ENCODE measurements around the gene TRMO.

The TRMO gene

DNA sequence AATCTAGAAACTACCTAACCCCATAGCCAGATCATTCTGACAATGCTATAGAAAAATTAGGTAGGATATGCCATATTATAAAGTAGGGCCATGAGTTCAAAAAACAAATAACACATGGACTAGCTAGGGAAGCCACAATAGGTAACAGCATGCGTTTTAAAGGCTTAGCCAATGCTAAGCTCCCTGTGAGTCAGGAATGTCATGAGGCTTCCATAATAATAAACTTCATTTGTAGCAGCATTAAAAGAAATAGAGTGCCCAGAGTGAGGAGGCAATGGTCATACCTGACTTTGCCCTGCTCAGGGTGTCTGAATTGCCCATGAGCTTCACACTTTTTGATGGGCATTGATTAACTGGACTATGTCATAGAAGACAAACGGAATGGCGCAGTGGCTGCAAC, 53.4 kb downstream of the TRMO start:
- no peak for TF ChIP-seq ZFX (IDR thresholded peaks at IDR 0.05; ENCODE audit: borderline replicate concordance)
- TF ChIP-seq, protein P1, sequence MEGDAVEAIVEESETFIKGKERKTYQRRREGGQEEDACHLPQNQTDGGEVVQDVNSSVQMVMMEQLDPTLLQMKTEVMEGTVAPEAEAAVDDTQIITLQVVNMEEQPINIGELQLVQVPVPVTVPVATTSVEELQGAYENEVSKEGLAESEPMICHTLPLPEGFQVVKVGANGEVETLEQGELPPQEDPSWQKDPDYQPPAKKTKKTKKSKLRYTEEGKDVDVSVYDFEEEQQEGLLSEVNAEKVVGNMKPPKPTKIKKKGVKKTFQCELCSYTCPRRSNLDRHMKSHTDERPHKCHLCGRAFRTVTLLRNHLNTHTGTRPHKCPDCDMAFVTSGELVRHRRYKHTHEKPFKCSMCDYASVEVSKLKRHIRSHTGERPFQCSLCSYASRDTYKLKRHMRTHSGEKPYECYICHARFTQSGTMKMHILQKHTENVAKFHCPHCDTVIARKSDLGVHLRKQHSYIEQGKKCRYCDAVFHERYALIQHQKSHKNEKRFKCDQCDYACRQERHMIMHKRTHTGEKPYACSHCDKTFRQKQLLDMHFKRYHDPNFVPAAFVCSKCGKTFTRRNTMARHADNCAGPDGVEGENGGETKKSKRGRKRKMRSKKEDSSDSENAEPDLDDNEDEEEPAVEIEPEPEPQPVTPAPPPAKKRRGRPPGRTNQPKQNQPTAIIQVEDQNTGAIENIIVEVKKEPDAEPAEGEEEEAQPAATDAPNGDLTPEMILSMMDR (IDR thresholded peaks at IDR 0.05): no peak
- H3K27ac ChIP-seq: no peak overlapping the region

DNA sequence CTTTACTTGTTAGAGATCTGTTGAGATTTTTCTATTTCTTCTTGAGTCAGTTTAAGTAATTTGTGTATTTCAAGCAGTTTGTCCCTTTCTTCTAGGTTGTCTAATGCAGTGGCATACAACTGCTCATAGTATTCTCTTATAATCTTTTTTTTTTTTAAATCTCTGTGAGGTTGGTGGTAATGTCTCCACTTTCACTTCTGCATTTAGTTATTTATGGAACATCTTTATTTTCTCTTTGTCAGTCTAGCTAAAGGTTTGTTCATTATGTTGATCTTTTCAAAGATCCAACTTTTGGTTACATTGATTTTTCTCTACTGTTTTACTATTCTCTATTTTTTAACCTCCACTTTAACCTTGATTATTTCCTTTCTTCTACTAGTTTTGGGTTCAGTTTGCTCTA, 55.5 kb downstream of the TRMO start:
- H3K27ac ChIP-seq: no peak overlapping the region
- TF ChIP-seq ZFX (IDR thresholded peaks at IDR 0.05; ENCODE audit: borderline replicate concordance): no peak
- TF ChIP-seq, protein P1 (IDR thresholded peaks at IDR 0.05): no peak

GRCh38 chr9:97866300-97866699, 56.0 kb downstream of the TRMO start:
- TF ChIP-seq, protein P1 (IDR thresholded peaks at IDR 0.05): no peak
- H3K27ac ChIP-seq: no peak overlapping the region

DNA sequence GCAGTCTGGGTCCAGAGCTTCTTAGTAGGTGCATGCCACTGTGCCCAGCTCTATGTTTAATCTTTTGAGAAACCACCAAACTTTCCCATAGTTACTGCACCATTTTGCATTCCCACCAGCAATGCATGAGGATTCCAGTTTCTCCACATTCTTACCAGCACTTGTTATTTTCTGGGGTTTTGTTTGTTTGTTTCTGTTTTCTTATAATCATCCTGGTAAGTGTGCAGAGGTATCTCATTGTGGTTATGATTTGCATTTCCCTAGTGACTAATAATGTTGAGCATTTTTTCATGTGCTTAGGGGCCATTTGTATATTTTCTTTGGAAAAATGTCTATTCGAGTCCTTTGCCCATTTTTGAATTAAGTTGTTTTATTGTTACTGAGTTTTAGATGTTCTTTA, 57.9 kb downstream of the TRMO start:
- no peak for TF ChIP-seq ZFX (IDR thresholded peaks at IDR 0.05; ENCODE audit: borderline replicate concordance)
- TF ChIP-seq, protein P1 (IDR thresholded peaks at IDR 0.05): no peak
- H3K27ac ChIP-seq: no peak overlapping the region

- H3K27ac ChIP-seq: no peak overlapping the region
- TF ChIP-seq ZFX (IDR thresholded peaks at IDR 0.05; ENCODE audit: borderline replicate concordance): no peak
- TF ChIP-seq, protein P1 (IDR thresholded peaks at IDR 0.05): no peak
Measured at GRCh38 chr9:97863314-97863713, 59.0 kb downstream of the TRMO start.

GRCh38 chr9:97861148-97861475, 61.2 kb downstream of the TRMO start:
- no peak for TF ChIP-seq ZFX (IDR thresholded peaks at IDR 0.05; ENCODE audit: borderline replicate concordance)
- TF ChIP-seq, protein P1 (IDR thresholded peaks at IDR 0.05): no peak
- no peak overlapping the region for H3K27ac ChIP-seq

DNA sequence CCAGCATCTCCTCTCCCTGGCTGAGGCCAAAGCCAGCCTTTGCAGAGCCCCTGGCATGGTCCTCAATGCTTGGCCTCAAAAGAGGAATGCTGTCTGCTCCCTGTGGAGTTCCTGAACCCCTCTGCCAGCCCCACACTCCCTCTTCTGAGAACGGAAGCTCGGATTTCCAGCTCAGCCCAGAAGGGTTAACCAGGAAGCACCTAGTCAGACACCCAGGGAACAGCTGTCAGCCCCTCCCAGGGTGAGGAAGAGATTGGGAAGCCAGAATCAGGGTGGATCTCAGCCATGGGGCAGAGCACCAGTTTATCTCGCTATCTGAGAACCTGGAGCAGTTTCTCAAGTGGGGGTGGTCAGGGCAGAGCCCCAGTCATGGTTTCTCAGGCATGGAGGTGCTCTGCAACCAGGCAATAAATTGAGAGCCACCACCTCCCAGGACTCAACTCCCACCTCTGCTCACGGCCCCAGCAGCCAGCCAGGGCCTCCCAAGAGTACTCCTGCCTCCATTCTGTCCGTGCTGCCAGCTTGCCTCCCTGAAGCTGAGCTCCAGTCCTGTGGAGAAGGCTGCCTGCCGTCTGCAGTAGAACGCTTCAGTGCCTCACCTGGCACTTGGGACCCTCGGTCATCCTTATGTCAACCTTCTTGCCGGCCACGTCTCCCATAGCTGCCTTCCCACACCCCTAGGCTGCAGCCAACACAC, 61.7 kb downstream of the TRMO start:
- TF ChIP-seq ZFX (IDR thresholded peaks at IDR 0.05; ENCODE audit: borderline replicate concordance): no peak
- TF ChIP-seq, protein P1 (IDR thresholded peaks at IDR 0.05): no peak
- H3K27ac ChIP-seq: no peak overlapping the region

Measured in 22Rv1 (cell line).